Astrocyte (in vitro differentiated cells and primary cell): ENCODE results near the gene TFPI2. TPM values are rescaled to one million over a fixed set of nuclear protein-coding genes. Genes with fewer than 3 reads are reported as not detected.

Experiments used
- DNase-seq: peaks from one replicate; pipeline ENCODE4 v3.0.0-alpha.2; 2010; ENCODE audit warnings: low read depth
- FAIRE-seq: peaks from 2 replicates; lab custom pipeline; 2011; peaks lifted over from hg19 to GRCh38; lab: Jason Lieb, UNC
- H2AFZ ChIP-seq: 2 replicates; pipeline ENCODE4 v1.6.0; 2012; ENCODE audit warnings: low read depth, low read length, inconsistent platforms
- H3K27ac ChIP-seq: 2 replicates; pipeline ENCODE4 v1.5.1; 2011; ENCODE audit warnings: low read depth, low read length, inconsistent platforms
- H3K27me3 ChIP-seq: 2 replicates; pipeline ENCODE4 v1.6.0; 2011; ENCODE audit warnings: low read length, inconsistent platforms; ENCODE audit not compliant: insufficient read depth
- H3K36me3 ChIP-seq: 2 replicates; pipeline ENCODE4 v1.5.1; 2011; ENCODE audit warnings: low read length, inconsistent platforms; ENCODE audit not compliant: insufficient read depth
- H3K4me1 ChIP-seq: 2 replicates; pipeline ENCODE4 v1.5.1; 2011; ENCODE audit warnings: low read length, inconsistent platforms; ENCODE audit not compliant: insufficient read depth
- H3K4me2 ChIP-seq: 2 replicates; pipeline ENCODE4 v1.6.0; 2012; ENCODE audit warnings: low read length, inconsistent platforms
- H3K4me3 ChIP-seq: 2 replicates; pipeline ENCODE4 v1.5.1; 2011; ENCODE audit warnings: low read depth, mild to moderate bottlenecking, low read length, inconsistent platforms; ENCODE audit not compliant: insufficient read depth
- H3K79me2 ChIP-seq: 2 replicates; pipeline ENCODE4 v1.6.0; 2012; ENCODE audit warnings: mild to moderate bottlenecking, low read length, inconsistent platforms; ENCODE audit not compliant: insufficient read depth
- H3K9ac ChIP-seq: 2 replicates; pipeline ENCODE4 v1.6.0; 2012; ENCODE audit warnings: mild to moderate bottlenecking, low read length, inconsistent platforms
- H3K9me3 ChIP-seq: 2 replicates; pipeline ENCODE4 v1.5.1; 2012; ENCODE audit warnings: low read depth, mild to moderate bottlenecking, low read length, inconsistent platforms; ENCODE audit not compliant: insufficient read depth
- H4K20me1 ChIP-seq: 2 replicates; pipeline ENCODE4 v1.6.0; 2012; ENCODE audit warnings: low read length, inconsistent platforms; ENCODE audit not compliant: insufficient read depth
- H3K27ac Mint-ChIP-seq: one replicate; pipeline ENCODE4 v1.8.0; 2021; ENCODE audit warnings: mild to moderate bottlenecking, mixed read lengths; ENCODE audit not compliant: unreplicated experiment
- H3K27me3 Mint-ChIP-seq: one replicate; pipeline ENCODE4 v1.8.0; 2021; ENCODE audit warnings: low read depth, mixed read lengths; ENCODE audit not compliant: unreplicated experiment
- H3K36me3 Mint-ChIP-seq: one replicate; pipeline ENCODE4 v1.8.0; 2021; ENCODE audit warnings: low read depth, mixed read lengths; ENCODE audit not compliant: unreplicated experiment
- H3K4me1 Mint-ChIP-seq: one replicate; pipeline ENCODE4 v1.8.0; 2021; ENCODE audit warnings: low read depth, mixed read lengths; ENCODE audit not compliant: unreplicated experiment
- H3K4me3 Mint-ChIP-seq: one replicate; pipeline ENCODE4 v1.8.0; 2021; ENCODE audit warnings: mild to moderate bottlenecking, moderate library complexity, mixed read lengths; ENCODE audit not compliant: unreplicated experiment
- H3K9me3 Mint-ChIP-seq: one replicate; pipeline ENCODE4 v1.8.0; 2021; ENCODE audit warnings: mild to moderate bottlenecking, mixed read lengths; ENCODE audit not compliant: unreplicated experiment
- CTCF ChIP-seq: IDR thresholded peaks from 2 replicates; pipeline ENCODE4 v1.5.1; 2011; ENCODE audit warnings: low read depth, mild to moderate bottlenecking, inconsistent platforms, low read length, moderate library complexity; ENCODE audit not compliant: insufficient read depth
- EZH2 ChIP-seq: IDR thresholded peaks from 2 replicates; pipeline ENCODE4 v1.6.1; 2012; ENCODE audit warnings: mild to moderate bottlenecking, low read length, inconsistent platforms; ENCODE audit not compliant: insufficient read depth
- total RNA-seq: library from RNA; stranded (reverse); gene quantifications from 2 replicates; pipeline ENCODE4 v1.2.1, GENCODE V29; 2021

TFPI2 gene
- total RNA-seq, 1 donor from 2014 or later, result 74.8 TPM

GRCh38 chr7:93889261-93889660 is 1.3 kb downstream of the TFPI2 start:
- DNase-seq, result peak; percentile 74
- Mint-ChIP-seq H3K27ac (no peak overlapping the region), H3K9me3 (no peaks in the 10 kb centered on the region), H3K4me1 (peaks cover 8% of the 10 kb centered on the region), H3K4me3 (peak overlapping the region; percentile 89), H3K27me3 (no peaks in the 10 kb centered on the region), H3K36me3 (no peaks in the 10 kb centered on the region)
- H3K9me3 ChIP-seq, result no peaks in the 10 kb centered on the region
- H3K27ac ChIP-seq, result peak overlapping the region; percentile 60
- H3K36me3 ChIP-seq, result no peaks in the 10 kb centered on the region
- peak overlapping the region; percentile 99 for H3K4me2 ChIP-seq
- TF ChIP-seq EZH2 (no peak), CTCF (no peak)
- H3K4me3 ChIP-seq, result peak overlapping the region; percentile 93
- H3K4me1 ChIP-seq, result peaks cover 4% of the 10 kb centered on the region
- no peaks in the 10 kb centered on the region for H4K20me1 ChIP-seq
- no peaks in the 10 kb centered on the region for H3K79me2 ChIP-seq
- H3K27me3 ChIP-seq, result no peaks in the 10 kb centered on the region
- H2AFZ ChIP-seq, result no peak overlapping the region
- FAIRE-seq, result no peak
- H3K9ac ChIP-seq, result peak overlapping the region; percentile 88

GRCh38 chr7:93884541-93884940 is 6.0 kb downstream of the TFPI2 start:
- no peak overlapping the region for H2AFZ ChIP-seq
- Mint-ChIP-seq H3K9me3 (peaks cover 2% of the 10 kb centered on the region), H3K36me3 (no peaks in the 10 kb centered on the region), H3K4me1 (peaks cover 19% of the 10 kb centered on the region), H3K4me3 (no peak overlapping the region), H3K27me3 (no peaks in the 10 kb centered on the region), H3K27ac (no peak overlapping the region)
- no peaks in the 10 kb centered on the region for H3K9me3 ChIP-seq
- H3K27ac ChIP-seq, result no peak overlapping the region
- FAIRE-seq (no peak), DNase-seq (no peak)
- H3K9ac ChIP-seq, result no peak overlapping the region
- H3K27me3 ChIP-seq, result no peaks in the 10 kb centered on the region
- peaks cover under 1% of the 10 kb centered on the region for H3K4me1 ChIP-seq
- TF ChIP-seq CTCF (no peak), EZH2 (no peak)
- H3K4me2 ChIP-seq, result no peak overlapping the region
- no peak overlapping the region for H3K4me3 ChIP-seq
- no peaks in the 10 kb centered on the region for H4K20me1 ChIP-seq
- H3K36me3 ChIP-seq, result no peaks in the 10 kb centered on the region
- no peaks in the 10 kb centered on the region for H3K79me2 ChIP-seq

GRCh38 chr7:93883917-93884345 is 6.6 kb downstream of the TFPI2 start:
- H3K4me3 ChIP-seq, result no peak overlapping the region
- no peak overlapping the region for H3K4me3 Mint-ChIP-seq
- no peaks in the 10 kb centered on the region for H3K9me3 ChIP-seq
- peaks cover 18% of the 10 kb centered on the region for H3K4me1 Mint-ChIP-seq
- H2AFZ ChIP-seq, result no peak overlapping the region
- no peaks in the 10 kb centered on the region for H3K4me1 ChIP-seq
- no peak overlapping the region for H3K4me2 ChIP-seq
- peak; percentile 17 for FAIRE-seq
- H3K36me3 ChIP-seq, result no peaks in the 10 kb centered on the region
- peaks cover 4% of the 10 kb centered on the region for H3K9me3 Mint-ChIP-seq
- no peaks in the 10 kb centered on the region for H3K79me2 ChIP-seq
- DNase-seq, result no peak
- H3K9ac ChIP-seq, result no peak overlapping the region
- H3K27ac Mint-ChIP-seq, result peak overlapping the region; percentile 76
- no peaks in the 10 kb centered on the region for H3K27me3 ChIP-seq
- H4K20me1 ChIP-seq, result no peaks in the 10 kb centered on the region
- H3K27ac ChIP-seq, result no peak overlapping the region
- no peaks in the 10 kb centered on the region for H3K27me3 Mint-ChIP-seq
- no peak for TF ChIP-seq CTCF
- TF ChIP-seq EZH2, result no peak
- H3K36me3 Mint-ChIP-seq, result no peaks in the 10 kb centered on the region
